DOHH2 (cell line): ENCODE data around the gene KLK13.

ENCODE experiments used
- CTCF ChIP-seq: fragments of 200-600 bp; sonication (generic); IDR thresholded peaks from one replicate; pipeline ENCODE4 v1.5.1; 2014; ENCODE audit warnings: antibody characterized with exemption, mild to moderate bottlenecking, low read depth, low read length; ENCODE audit not compliant: poor library complexity, severe bottlenecking
- EZH2phosphoT487 ChIP-seq: fragments of 200-600 bp; sonication (generic); IDR thresholded peaks from 2 replicates; pipeline ENCODE4 v1.6.1; 2017; ENCODE audit warnings: borderline replicate concordance, mild to moderate bottlenecking, antibody characterized with exemption, low read length, moderate library complexity, mixed read lengths

- TF ChIP-seq CTCF, result no peak
- no peak for TF ChIP-seq EZH2phosphoT487
These were observed 3.9 kb downstream of the KLK13 start for GRCh38 chr19:51060973-51061372.
